Stimulated activated CD8-positive, alpha-beta memory T cell treated with anti-CD3 and anti-CD28 coated beads, Interleukin-4, amount 100 ng/mL, for 4 hours (primary cell): ENCODE data around the gene IRF8.

Experiments
- DNase-seq, 2 donors: peaks; one replicate each; pipeline ENCODE4 v3.0.0-alpha.2; 2020; ENCODE audit warnings: low read depth in 2 of 2, low spot score in 1 of 2

The IRF8 gene

DNA sequence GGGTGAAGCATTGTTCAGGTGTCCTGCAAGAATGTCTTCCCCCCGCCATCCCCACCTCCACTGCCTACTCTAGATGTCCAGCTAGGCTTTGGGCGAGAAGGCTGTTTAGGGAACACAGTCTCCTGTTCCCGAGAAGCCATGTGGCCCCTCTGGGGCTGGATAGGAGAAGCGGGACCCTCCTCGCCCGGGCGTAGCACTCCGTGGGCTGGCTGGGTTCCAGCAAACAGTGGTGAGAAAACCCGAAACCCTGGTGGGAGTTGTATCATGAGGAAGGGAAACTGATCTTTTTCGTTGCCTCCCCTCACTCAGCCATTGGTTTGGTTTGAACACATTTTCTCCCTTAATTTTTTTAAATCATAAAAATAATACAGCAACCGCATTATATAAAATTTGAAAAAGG, 56.6 kb downstream of the IRF8 start:
- no peak for DNase-seq

DNA sequence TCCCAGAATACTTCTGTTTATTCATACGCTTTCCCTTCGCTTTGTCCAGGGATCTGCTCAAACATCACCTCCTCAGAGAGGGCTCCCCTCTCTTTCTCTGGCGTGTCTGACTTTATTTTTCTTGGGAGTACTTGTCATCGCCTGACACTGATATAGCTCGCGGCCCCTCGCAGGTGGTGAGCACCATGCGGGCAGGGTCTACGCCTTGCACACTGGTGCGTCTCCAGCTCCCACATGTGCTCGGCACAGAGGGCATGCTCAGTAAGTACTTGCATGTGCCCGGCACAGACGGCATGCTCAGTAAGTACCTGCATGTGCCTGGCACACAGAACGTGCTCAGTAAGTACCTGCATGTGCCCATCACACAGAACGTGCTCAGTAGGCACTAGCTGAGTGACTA, 57.5 kb downstream of the IRF8 start:
- no peak for DNase-seq

DNA sequence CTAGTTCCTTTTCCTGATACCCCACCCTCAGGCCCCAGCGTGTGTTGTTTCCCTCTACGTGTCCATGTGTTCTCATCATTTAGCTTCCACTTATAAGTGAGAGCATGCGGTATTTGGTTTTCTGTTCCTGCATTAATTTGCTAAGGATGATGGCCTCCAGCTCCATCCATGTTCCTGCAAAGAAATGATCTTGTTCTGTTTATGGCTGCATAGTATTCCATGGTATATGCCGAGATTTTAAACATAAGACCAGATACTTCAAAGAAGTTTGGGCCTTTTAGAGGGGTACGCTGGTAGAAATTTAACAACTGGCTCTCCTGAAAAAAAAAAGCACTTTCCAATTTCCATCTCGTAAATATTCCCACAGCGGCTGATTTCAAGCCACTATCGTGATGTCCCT, 59.8 kb downstream of the IRF8 start:
- no peak for DNase-seq

DNA sequence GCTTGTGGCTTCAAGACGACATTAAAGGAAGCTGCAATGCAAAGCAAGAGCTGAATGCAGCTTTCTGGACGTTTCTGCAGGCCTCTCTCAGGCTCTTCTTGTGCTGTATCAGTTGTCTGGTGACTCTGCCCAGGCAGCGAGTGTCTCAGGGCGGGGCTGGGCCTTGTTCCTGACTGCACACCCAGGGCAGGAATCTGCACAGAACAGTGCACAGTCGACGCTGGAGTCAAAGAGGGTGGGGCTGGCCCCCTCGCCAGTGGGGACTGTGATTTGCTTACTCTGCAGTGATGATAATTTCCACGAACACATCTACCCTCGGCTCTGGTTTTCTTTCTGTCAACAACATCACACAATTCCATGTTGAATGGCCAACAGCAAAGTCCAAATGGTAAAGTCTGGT, 60.7 kb downstream of the IRF8 start:
- no peak for DNase-seq

DNA sequence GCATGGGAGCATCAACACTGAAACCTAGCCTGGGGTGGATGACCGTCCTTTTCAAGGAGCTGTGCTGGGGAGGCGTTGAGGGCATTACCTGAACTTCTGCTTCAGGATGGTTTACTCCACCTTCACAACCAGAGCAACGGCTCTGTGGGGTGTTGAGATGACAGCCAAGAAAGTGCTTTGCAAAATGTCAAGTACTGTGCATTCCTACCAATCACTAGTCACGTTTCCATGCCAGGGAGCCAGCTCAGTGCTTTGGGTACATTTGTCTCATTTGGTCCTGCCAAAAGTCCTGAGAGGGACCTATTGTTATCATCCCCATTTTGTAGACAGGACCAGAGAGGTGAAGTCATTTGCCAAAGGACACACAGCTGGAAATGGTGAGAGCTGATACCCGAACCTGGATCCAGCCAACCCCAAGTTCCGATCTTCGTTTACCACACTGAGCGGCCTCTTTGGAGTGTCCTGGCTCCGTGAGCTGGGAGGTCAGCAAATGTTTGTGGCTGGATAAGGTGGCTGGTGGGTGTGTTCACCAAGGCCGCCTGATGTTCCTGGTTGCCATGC, 61.6 kb downstream of the IRF8 start:
- DNase-seq: no peak

DNA sequence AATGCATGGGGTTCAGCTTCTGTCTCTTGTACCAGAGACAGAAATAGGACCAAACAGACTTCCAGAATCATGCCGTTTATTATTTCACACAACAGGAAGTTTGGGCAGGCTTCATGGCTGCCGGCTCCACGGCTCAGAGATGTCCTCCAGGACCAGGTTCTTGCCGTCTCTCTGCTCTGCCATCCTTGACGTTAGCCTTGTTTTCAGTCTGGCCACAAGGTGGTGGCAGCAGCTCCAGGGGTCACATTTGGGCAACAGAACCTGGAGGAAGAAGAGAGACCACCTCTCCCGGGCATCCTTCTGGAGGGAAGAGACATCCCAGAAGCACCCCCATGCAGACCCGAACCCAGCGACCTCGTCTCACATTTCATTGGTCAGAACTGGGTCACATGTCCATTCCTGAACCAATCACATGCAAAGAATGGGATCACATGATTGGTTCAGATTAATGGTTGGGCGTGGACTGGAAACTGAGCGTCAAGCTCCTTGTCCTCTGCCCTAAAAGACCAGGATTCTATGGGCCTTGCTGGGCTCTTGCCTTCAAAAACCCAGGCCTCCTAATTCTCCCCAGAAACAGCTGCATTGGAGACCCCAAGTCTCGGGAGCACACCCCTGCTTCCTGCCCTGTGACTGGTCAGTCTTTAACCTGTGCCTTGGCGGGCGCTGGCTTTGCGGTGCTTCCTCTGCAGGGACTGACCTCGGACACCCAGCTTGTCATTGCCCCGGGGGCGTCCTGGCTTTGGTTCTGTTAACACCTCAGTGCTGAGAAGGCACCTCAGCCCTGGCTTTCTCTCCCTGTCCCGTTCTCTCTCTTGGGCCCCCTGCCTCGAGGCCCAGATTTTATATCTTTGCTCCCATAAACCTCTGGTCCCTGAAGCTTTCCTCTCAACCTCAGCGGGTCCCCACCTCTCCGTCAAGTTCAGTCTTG, 63.3 kb downstream of the IRF8 start:
- no peak for DNase-seq

DNA sequence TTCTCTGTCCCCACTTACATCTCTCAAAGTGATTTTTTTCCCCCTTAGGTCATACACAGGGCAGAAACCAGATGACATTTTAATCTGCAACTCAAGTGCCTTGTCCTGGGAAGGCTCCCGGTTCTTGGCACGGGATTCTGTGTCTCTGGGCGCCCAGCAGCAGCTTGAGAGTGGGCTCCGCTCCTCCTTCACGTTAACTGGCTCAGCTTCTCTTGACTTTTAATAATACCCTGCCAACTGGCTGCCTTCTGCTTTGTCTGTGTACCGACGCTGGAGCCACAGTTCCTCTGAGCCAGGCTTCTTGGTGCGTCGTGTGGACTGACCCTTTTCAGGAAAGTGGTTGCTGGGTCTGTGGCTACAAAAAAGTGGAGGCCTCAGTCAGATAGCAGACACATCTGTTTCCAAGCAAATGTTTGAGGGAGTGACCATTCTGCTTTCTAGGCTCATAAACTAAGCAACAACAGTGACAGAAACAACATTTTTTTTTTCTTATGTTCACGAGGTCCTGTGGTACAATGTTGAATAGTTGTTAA, 64.9 kb downstream of the IRF8 start:
- no peak for DNase-seq

DNA sequence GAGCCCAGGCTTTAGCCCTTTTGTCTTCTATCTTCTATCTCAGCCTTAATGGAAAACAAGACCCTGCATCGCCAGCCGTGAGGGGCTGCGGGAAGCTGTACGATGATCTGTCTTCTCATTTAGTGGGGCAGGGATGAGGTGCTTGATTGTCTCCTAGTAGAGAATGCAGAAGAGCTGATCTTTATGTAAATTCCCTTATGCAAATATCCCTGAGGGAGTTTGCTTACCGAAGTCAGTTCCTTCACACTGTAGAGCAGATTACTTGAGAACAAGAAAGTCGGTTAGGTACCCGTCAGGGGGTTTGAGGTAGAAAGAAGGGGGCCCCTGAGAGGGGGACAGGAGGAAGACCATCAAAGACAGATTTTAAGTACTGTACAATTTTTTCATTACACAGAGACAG, 66.2 kb downstream of the IRF8 start:
- DNase-seq: no peak

DNA sequence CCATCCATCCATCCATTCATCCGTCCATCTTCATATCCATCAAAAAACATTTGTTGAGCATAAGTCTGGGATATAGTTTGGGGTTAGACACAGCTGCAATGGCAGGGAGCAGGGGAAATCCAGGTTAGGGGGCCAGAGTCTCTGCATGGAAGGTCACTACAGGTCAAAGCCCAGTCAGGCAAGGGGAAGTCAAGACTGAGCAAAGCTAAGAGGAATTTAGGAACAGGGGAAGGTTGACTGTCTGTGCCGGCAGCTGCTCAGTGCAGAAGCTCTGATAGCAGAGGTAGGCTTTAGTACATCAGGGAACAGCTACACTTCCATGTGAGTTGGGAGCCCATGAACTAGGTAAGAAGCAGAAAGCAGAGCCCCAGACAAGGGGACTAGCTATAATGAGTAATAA, 68.1 kb downstream of the IRF8 start:
- DNase-seq: no peak

DNA sequence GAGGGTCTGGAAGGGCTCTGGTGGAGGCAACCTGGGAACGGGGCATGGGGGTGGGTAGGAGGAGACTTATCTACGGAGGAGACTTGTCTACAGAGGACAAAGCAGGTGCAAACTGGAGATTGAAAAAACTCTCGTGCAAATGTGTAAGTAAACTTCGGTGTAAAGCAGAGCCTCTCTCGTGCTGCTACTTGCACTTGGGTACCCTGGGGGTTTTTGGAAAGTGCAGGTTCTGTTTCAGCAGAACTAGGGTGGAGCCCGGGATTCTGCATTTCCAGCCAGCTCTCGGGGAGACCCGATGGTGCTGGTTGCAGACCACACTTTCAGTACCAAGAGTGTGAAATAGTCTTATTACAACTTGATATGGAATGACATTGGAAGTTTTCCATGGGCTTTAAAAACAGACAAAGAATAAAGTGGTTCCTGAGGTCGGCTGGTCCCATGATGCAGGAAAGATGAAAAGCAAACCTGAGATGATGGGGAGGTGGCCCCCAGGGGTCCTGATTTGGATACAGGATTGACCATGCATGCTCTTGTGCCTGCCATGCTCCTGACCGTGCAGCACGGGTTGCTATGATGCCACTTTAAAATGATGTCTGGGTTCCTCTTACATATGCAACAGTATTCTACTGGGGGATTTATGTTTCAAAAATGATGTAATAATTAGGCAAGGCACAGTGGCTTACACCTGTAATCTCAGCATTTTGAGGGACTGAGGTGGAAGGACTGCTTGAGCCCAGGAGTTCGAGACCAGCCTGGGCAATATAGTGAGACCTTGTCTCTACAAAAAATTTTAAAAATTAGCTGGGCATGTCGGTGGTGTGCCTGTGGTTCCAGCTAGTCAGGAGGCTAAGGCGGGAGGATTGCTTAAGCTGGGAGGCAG, 69.3 kb downstream of the IRF8 start:
- DNase-seq: no peak

DNA sequence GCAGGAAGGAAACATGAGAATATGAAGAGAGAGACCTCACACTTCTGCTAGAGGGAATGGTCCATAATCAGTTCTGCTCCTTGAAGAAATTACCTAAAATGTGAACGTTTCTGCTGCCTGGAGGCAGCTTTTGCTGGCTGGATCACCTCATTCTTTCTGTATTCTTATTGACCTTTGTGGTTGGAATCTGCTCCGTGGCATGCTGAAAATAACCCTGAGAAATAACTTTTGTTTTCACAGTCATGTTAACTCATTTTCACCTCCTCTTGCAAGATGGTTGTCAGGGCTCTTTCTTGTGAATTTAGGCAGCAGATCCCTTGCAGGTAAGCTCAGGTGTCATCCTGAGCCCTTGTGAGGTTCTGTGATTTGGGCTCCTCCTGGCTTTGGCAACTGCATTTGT, 70.2 kb downstream of the IRF8 start:
- DNase-seq: no peak

DNA sequence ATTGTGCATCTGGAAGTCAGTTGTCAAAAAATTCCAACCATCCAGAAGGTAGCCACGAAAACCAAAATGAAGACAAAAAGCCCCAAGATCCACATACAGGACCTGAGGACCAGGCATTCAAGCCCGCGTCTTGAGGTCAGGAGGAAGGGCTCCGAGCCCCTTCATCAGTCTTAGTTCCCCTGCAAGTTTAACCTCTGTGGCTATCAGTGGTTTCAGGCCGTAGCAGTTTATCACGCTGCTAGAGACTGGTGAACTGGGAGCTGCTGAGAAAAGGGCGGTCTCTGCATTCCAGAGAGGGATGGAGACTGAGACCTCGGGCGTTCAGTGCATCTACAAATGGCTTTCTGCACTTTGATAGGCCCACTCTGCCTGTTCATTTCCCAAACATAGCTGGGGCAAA, 70.6 kb downstream of the IRF8 start:
- no peak for DNase-seq

DNA sequence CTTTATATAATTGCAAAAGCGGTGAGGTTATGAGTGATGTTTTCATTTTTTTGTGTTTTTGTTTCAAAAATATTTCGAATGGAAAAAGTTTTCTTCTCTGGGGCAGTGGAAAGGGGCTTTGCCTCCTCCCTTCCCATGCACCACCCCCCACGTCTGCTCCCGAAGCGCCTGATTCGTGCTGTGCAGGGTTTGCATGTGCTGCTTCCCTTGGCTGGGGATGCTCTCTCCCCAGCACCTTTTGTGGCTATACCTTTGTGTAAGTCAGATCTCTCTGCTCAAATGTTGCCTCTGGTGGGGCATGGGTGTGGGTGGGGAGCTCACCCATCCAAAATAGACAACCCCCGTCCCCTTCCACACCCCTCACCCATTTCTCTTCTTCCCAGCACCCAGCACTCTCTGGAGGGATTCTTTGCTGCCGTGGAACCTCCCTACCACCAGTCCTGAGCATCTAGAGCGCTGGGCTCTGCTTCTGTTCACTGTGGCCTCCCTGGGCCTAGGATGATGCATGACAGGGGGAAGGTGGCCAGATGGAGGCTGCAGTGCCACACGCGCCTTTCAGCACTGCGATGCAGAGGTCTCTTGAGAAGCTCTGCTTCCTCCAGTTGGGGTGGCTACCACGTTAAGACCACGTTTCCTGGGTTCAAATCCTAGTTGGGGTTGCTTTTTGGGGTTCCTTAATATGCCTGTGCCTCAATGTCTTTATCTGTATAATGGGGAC, 71.2 kb downstream of the IRF8 start:
- no peak for DNase-seq

DNA sequence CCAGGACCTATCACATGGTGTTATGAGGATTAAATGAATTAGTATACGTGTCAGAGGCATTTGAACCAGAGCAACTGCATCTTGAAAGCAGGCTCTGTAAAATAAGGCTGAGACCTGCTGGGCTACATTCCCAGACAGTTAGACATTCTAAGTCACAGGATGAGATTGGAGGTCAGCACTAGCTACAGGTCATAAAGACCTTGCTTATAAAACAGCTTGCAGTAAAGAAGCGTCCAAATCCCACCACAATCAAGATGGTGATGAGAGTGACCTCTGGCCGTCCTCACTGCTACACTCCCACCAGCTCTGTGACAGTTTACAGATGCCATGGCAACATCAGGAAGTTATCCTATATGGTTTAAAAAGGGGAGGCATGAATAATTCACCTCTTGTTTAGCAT, 71.8 kb downstream of the IRF8 start:
- DNase-seq: no peak
